Mucosa of gallbladder (tissue), 1 donor: ENCODE data around the gene BCL2. TPM values are rescaled to one million over a fixed set of nuclear protein-coding genes. Genes with fewer than 3 reads are reported as not detected.
"Not testable (repeated sequence)": the region's sequence is repeated elsewhere in the genome, so short reads cannot be mapped to it uniquely, and the experiment has no call there.

ENCODE experiments used
- DNase-seq: peaks from one replicate; pipeline ENCODE4 v3.0.0-alpha.2; 2020; ENCODE audit warnings: low spot score
- total RNA-seq: library from RNA; stranded (reverse); gene quantifications from one replicate; pipeline ENCODE4 v1.2.1, GENCODE V29; 2021
- donor health status: DM: no; HTN: no; CAD: no.

The BCL2 gene
- total RNA-seq, 1 donor from 2014 or later: 18.5 TPM

GRCh38 chr18:63199743-63200241 is 119.8 kb downstream of the BCL2 start:
- DNase-seq: no peak

GRCh38 chr18:63198868-63199742 is 120.5 kb downstream of the BCL2 start:
- no peak for DNase-seq

GRCh38 chr18:63198098-63198760 is 121.3 kb downstream of the BCL2 start:
- DNase-seq: no peak

DNA sequence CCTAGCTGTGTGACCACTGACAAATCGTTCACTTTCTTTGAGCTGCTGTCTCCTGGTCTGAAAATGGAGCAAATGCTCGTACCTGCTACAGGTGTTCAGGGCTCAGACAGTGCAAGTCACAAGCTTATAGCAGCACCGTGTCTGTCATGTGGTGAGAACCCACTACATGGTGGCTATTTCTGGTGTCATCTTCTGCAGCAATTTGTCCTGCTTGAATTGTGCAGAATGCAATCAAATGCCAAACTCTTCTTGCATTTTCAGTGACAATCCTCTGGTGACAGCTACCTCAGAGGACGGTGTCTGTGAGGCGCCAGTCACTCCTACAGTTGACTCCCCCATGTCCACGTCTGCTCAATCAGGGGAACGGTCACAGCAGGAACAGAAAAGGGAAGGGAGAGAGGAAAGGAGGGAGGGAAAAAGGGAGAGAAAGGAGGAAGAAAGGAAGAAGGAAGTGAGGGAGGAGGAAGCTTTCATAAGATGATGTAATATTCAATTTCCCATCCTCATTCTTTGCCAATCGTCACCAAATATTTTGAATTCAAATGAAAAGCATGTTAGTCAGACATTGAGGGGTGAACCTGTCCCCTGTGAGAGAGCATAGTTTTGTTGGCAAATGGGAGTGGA is 122.2 kb downstream of the BCL2 start:
- DNase-seq: no peak

DNA sequence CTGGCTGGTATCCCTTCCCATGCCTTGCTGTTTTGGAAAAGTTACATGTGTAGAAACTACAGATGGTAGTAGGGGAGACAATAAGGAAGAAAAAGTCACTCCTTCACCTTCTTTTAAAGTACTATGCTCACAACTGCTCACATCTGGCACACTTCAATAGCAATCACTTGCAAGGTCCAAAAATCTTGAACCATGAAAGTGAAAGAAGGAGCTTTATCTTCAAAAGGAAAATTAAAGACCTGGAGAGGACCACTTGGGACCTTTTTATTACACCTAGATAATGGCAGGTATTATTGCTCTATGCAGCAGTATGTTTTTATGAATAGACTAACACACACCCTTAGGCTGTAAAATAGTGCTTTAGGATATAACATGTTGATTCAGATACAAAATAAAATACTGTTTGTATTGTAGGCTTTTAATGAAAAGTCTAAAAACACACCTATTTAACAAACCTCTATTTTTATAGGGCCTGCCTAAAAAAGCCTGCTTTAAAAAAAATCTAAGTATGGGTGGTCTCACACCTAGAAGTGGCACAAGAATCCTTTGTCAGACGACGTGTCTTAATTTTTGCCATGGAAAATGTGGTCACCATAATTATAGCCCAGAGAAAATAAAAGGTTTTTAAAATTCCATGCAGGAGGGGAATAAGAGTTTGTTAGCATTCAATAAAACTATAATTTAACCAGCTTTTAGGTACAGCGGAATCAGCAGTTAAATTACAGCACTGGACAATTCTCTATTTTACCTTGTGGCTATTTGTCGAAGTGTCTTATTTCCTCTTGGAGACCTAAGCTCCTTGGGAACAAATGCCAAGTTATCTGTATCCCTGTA is 124.0 kb downstream of the BCL2 start:
- DNase-seq: no peak

GRCh38 chr18:63192885-63193349 is 126.7 kb downstream of the BCL2 start:
- no peak for DNase-seq

GRCh38 chr18:63192126-63192884 is 127.3 kb downstream of the BCL2 start:
- no peak for DNase-seq

DNA sequence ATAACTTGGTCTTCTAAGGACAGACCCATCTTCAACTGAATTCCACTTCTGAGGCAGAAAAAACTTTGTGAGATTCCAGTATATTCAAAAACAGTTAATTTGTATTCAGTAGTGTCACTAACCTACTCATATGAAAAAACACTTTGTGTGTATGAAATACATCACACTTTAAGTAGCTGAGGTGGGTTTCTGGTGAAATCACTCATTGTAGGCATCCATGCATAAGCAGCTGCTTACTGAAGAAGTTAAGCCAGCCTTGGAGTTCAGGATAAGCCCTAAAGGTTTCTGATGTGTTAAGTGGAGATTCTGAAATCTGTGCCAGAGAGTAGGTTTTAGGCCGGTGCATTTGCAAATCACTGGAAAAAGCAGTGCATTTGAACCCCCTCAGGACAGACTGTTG is 128.2 kb downstream of the BCL2 start:
- DNase-seq: no peak

DNA sequence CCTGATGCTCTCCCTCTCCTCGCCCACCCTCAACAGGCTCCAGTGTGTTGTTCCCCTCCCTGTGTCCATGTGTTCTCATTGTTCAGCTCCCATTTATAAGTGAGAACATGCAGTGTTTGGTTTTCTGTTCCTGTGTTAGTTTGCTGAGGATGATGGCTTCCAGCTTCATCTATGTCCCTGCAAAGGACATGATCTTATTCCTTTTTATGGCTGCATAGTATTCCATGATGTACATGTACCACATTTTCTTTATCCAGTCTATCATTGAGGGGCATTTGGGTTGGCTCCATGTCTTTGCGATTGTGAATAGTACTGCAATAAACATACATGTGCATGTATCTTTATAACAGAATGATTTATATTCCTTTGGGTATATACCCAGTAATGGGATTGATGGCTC is 128.7 kb downstream of the BCL2 start:
- DNase-seq: not testable (repeated sequence)

GRCh38 chr18:63189817-63190216 is 129.8 kb downstream of the BCL2 start:
- no peak for DNase-seq

DNA sequence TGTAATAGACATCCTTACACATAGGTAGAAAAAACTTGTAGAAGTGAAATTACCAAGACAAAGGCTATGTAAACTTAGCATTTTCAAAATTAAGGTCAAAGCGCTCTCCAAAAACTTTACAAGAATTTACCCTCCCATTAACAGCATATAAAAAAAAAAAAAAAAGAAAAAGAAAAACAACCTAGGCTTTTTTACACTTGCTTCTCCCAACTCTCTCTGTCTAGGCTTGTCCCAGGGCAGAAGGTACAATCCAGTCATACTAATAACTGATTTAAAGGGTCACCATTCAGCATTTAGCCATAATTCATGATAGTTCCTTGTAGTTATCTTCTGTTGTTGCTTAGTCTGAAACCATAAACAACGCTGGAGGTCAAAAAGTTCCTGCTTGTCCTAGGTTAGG is 130.5 kb downstream of the BCL2 start:
- no peak for DNase-seq

DNA sequence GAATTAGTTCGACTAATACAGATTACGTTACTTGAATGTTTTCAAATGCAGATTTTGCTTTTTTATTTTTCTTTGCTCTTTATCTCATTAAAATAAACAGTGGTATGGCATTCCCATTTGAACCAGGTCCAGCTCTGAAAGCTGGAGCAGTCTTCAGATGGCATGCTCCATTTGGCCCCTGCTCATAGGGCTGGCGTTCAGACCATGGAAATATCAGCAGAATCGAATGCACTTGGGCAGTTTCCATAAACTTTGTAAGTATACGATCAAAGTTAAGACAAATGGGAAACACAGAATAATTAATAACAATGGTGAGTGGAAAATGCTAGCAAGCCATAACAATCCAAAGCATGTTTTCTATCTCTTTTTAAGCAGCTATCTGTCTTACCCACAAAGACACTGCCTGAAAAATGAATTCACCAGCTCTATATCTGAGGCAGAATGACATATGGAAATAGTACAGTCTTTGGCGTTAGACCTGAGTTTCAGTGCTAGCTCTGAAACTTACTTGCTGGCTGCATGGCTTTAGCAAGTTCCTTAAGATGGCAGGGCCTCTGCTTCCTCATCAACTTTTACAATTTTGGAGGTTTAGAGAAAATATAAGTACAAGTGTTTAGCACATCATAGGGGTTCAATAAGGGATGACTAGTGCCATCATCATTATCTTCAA is 131.6 kb downstream of the BCL2 start:
- DNase-seq: no peak

DNA sequence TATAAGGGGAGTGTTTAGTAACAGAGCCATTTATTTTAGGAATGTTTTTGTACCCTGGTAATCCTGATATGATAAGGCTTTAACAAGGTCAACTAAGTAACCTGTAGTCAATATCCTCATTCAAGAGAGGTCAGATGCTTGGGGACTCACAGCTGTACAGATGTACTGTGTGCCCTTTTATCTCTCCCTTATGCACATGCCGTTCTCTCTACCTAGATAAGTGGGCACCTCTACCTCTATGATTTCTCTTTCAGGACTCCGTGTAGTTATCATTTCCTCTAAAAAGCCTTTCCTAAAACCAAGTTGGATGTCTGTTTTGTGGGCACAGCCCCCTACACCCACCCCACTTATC is 132.4 kb downstream of the BCL2 start:
- no peak for DNase-seq

DNA sequence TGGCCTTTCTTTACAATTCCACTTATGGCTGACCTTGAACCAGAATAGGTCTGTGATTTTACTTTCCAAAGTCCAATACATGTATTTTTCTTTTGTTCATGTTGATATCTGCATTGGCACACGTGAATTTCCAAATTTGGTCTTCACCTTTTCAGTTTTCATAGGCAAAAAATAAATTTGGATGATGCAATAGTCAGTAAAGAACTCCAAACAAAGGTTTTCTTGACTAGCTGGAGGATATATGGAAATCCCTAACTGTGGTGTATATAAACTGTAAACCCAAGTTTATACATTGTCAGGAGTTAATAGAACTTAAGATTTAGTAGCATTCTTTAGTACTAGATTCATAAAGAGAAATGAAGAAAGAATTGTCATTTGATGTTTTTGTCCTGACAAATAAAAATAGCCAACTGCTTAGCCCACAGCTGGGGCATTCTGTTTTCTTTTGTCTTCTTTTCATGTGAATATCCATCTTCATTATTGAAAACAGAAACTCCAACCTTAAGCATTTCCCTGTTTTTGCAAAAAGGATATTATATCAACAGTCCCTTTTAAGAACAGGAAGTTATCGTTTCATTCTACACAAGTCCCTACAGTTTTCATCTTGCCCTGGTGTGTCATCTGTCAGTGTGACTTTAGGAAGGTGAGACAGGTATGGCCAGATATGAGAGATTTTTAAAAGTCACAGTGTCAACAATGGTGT is 132.9 kb downstream of the BCL2 start:
- DNase-seq: no peak

GRCh38 chr18:63185984-63186383 is 133.6 kb downstream of the BCL2 start:
- DNase-seq: no peak

DNA sequence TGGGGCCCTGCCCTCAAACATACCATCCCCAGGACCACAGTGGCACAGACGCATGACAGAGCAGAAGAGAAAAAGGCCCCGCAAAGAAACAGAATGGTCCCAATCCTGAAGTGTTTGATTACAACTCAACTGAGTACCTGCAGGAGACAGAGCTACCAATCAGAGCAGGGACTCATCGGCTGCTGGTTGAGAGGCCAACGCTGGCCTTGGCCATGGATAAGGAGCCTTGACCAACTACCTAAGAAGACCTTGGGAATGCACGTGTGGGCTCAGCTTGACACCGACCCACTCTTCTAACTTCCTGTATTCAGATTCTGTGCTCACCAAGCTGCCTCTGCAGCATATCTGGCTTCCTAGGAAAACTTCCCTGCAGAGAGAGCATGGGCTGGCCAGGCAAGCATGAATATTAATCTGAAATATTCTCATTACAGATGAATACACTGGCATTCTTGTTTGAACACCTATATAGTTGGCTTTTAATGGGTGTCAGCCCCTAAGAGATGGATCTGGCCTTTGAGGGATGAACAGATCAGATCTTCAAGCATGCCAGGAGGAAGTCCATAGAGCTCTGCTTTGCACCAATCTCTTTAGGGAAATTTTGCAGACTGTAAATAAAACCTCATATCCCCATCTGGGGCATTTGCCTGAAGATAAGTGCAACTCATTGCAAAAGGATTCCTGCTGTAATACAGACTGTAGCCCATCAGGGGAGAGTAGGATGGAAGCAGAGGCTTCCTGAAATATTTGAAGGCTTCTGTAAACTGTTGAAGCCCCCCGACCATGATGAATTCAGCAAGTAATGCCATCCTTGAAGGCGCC is 135.4 kb downstream of the BCL2 start:
- DNase-seq: no peak

DNA sequence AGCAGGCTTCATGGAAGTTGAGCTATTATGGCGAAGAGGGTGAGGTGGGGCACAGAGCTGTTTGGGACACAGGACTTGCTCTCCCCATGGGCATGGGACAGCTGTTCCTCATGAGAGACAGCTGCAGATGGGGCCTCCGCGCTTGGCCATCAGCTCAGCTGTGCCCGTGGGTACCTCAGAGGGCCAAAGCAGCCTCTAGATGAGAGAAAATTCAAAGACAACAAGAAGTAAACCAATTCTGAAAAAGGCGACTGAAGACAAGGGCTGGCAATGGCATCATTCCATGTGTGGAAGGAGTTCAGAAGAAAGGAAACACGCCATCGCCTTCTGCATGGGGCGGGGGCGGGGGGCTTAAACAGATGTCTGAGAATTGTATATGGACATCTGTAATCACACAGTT is 136.2 kb downstream of the BCL2 start:
- DNase-seq: no peak

- no peak for DNase-seq
Observed at GRCh38 chr18:63182861-63183260, 136.7 kb downstream of the BCL2 start.

DNA sequence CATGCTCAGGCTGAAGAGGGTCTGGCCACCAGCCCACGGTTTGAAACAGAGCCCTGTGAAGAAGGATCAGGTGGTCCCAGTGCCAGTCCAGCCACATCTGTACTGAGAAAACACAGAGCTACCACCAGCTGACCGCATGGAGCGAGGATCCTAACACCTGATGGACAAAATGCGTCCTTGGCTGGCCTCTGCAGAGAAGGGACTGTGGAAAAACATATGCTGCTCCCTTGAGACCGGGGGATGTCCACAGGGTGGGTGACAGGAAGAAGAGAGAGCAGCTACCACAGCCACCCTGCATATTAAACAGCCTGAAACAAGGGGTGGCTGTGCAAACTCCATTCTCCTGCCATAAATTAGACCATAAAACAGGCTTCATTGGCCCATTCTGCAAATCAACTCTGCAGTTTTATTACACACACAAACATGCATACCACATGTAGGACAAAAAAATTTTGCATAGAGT is 137.2 kb downstream of the BCL2 start:
- no peak for DNase-seq
